Right lobe of liver (tissue), 6 donors: ENCODE measurements around the gene GRB10. TPM values are rescaled to one million over a fixed set of nuclear protein-coding genes. Genes with fewer than 3 reads are reported as not detected.

Source experiments
- ATAC-seq, 4 donors: fragments of 200-7000 bp; cut with Tn5 transposase; one replicate each; pipeline ENCODE4 v1.9.1; 2020; ENCODE audit warnings: mild to moderate bottlenecking in 4 of 4, moderate library complexity in 4 of 4
- DNase-seq, 3 donors: peaks; one replicate each; pipeline ENCODE4 v3.0.0-alpha.2; 2020
- H3K27ac ChIP-seq, 3 donors: fragments of 200-600 bp; one replicate each; pipeline ENCODE4 v1.8.0; 2022
- H3K27me3 ChIP-seq, 2 donors: fragments of 200-600 bp; one replicate each; pipeline ENCODE4 v1.8.0; 2022
- H3K36me3 ChIP-seq, 4 donors: fragments of 200-600 bp; sonication (generic) in 1 of 4; one replicate each; pipeline versions ENCODE4 v1.5.1 to v1.8.0; 2017 to 2022; ENCODE audit warnings: control low read depth in 1 of 4
- H3K4me1 ChIP-seq, 4 donors: fragments of 200-600 bp; sonication (generic) in 1 of 4; one replicate each; pipeline versions ENCODE4 v1.5.1 to v1.8.0; 2017 to 2022; ENCODE audit warnings: control low read depth in 1 of 4
- H3K4me3 ChIP-seq, 3 donors: fragments of 200-600 bp; one replicate each; pipeline ENCODE4 v1.8.0; 2022
- H3K9me3 ChIP-seq, 4 donors: fragments of 200-600 bp; sonication (generic) in 1 of 4; one replicate each; pipeline versions ENCODE4 v1.5.1 to v1.8.0; 2017 to 2022; ENCODE audit warnings: control low read depth in 1 of 4
- POLR2A ChIP-seq: fragments of 450-650 bp; IDR thresholded peaks from one replicate; pipeline ENCODE4 v1.6.1; 2017; ENCODE audit warnings: antibody characterized with exemption, mild to moderate bottlenecking
- WGBS: methylation state at CpG from one replicate; pipeline ENCODE4 v1.1.6; 2018; ENCODE audit warnings: low coverage, low lambda C conversion rate; ENCODE audit not compliant: insufficient coverage; ENCODE audit errors: missing lambda C conversion rate; 5-methylcytosine and 5-hydroxymethylcytosine counted together
- intact Hi-C, 2 donors: fragments of 100-400 bp; cut with DNase I; formaldehyde crosslinking; loops; one replicate each; pipeline versions ENCODE4 v1.11.2 to v1.14.1; 2022
- total RNA-seq, 6 experiments: library from RNA; depleted of rRNA in 2 of 6; stranded (reverse); fragments of >200 nt in 2 of 6; fragmentation: NEBNext Ultra II Directional in 3 of 6; extraction: Animal tissue kit (Norgen Biotek cat#: 25700) in 3 of 6; gene quantifications; one replicate each; pipeline versions ENCODE4 v1.1.0 to v1.2.4, GENCODE V29; 2016 to 2023
- TF ChIP-seq, protein P1 (sequence below), 4 donors: fragments of 200-600 bp in 3 of 4; fragments of 450-650 bp in 1 of 4; IDR thresholded peaks; one replicate each; pipeline versions ENCODE4 v1.5.1 to v1.8.0; 2016 to 2022; ENCODE audit warnings: antibody characterized with exemption in 4 of 4, mild to moderate bottlenecking in 2 of 4
- donor health status: DM: no; HTN: yes; CAD: no.
- donor health status: DM: no; HTN: no; CAD: no.
- donor health status: DM: no; HTN: no; CAD: no.
- donor health status: DM: no; HTN: yes; CAD: no.
- donor health status: DM: no; HTN: yes; CAD: no.

The GRB10 gene
- total RNA-seq, 6 experiments from 2014 or later, result 24.9 to 55.5 (median 40.0) TPM

DNA sequence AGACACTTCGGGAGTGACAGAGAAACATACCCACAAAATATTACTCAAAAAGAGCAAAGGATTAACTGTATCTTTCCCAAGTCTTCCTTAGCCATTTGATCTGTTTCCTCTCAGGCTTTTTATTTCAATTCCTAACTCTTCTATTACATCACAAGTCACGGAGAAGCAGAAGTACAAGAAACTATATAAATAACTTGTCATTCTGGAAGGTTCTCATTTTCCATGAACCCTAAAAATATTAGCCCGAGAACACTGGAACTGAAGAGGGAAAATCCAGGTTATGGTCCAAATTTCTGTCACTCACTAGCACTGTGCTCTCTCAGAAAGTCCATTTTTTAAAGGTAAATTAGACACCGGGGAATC lies 98.0 kb downstream of the GRB10 start:
- no peak for DNase-seq
- 16% methylated on average over 4 of the region's 4 CpGs for WGBS
- no peaks in the 10 kb centered on the region for H3K36me3 ChIP-seq
- H3K4me1 ChIP-seq, result peaks cover 0 to 77% (median 35%) of the 10 kb centered on the region in 4 donors
- ATAC-seq, result peak in 1 of 4 donors; percentile 3
- H3K27me3 ChIP-seq, result no peaks in the 10 kb centered on the region
- H3K27ac ChIP-seq, result peak overlapping the region; percentile 69 to 86 (median 85)
- intact Hi-C loops, result no loop called here
- no peak overlapping the region for H3K4me3 ChIP-seq
- H3K9me3 ChIP-seq, result no peaks in the 10 kb centered on the region
- TF ChIP-seq, protein P1, sequence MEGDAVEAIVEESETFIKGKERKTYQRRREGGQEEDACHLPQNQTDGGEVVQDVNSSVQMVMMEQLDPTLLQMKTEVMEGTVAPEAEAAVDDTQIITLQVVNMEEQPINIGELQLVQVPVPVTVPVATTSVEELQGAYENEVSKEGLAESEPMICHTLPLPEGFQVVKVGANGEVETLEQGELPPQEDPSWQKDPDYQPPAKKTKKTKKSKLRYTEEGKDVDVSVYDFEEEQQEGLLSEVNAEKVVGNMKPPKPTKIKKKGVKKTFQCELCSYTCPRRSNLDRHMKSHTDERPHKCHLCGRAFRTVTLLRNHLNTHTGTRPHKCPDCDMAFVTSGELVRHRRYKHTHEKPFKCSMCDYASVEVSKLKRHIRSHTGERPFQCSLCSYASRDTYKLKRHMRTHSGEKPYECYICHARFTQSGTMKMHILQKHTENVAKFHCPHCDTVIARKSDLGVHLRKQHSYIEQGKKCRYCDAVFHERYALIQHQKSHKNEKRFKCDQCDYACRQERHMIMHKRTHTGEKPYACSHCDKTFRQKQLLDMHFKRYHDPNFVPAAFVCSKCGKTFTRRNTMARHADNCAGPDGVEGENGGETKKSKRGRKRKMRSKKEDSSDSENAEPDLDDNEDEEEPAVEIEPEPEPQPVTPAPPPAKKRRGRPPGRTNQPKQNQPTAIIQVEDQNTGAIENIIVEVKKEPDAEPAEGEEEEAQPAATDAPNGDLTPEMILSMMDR (IDR thresholded peaks at IDR 0.05), result no peak
- TF ChIP-seq POLR2A, result no peak

DNA sequence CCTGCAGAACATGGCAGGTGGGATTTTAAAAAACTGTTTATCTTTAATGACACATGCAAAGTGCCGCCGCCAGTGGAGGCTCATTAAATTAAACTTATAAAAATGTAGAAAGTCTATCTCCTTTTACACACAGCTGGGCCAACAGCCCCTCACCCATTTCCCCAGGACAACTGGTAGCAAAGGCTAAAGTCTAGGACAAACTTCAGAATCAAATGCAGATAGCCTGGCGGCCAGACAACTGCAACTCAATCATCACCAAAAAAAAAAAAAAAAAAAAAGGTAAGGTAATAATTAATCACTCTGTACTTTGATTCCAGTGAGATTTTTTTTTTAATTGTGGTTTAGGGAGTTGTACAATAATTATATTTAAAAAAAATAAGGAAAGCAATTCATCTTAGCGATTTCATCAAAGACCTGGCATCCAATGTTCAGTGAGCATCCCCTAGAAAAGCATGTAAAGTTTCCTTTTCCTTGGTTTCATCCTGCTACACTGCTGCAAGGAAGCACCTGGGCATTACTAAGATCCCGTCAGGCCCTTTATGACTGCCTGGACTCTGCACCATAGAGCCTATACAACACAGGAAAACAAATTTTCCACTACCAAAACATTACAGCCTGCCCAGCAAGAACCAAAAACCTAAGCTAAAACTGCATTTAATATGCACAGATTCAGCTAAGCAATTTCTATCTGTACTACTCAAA lies 98.5 kb downstream of the GRB10 start:
- Histone ChIP-seq H3K27me3 (no peaks in the 10 kb centered on the region), H3K4me1 (peaks cover 0 to 81% (median 38%) of the 10 kb centered on the region in 4 donors), H3K9me3 (no peaks in the 10 kb centered on the region), H3K27ac (peak overlapping the region; percentile 69 to 86 (median 85)), H3K4me3 (no peak overlapping the region), H3K36me3 (no peaks in the 10 kb centered on the region)
- DNase-seq, result peak in 1 of 3 donors; percentile 78
- intact Hi-C loops, result no loop called here
- ATAC-seq, result peak; percentile 63 to 79 (median 73)
- 23% methylated on average over 5 of the region's 5 CpGs for WGBS
- no peak for TF ChIP-seq POLR2A
- TF ChIP-seq, protein P1 (IDR thresholded peaks at IDR 0.05), result no peak

DNA sequence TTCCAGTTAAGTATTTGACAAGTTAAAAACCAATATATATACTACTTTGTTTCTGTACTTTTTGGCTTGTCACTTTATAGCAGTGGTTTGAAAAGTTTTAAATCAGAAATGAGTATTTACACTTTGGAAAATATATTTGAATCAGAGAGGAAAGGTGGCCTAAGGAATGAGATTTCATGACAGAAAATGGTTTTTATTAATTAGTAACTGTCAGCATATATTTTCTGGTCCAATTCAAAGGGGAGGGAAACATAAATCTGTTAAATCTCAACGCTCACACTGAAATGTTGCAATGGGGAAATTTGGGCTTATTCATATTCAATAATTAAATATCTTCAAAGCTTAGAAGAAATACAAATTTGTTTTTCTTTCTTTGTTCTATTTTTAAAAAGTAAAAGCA lies 100.1 kb downstream of the GRB10 start:
- Histone ChIP-seq H3K4me1 (peaks cover 0 to 88% (median 38%) of the 10 kb centered on the region in 4 donors), H3K9me3 (no peaks in the 10 kb centered on the region), H3K36me3 (no peaks in the 10 kb centered on the region), H3K4me3 (no peak overlapping the region), H3K27me3 (no peaks in the 10 kb centered on the region), H3K27ac (peak overlapping the region; percentile 54 to 79 (median 66))
- ATAC-seq, result no peak
- intact Hi-C loops, result no loop called here
- no peak for DNase-seq
- WGBS, result 72% methylated on average over 1 of the region's 1 CpG
- TF ChIP-seq, protein P1 (IDR thresholded peaks at IDR 0.05), result no peak
- no peak for TF ChIP-seq POLR2A

DNA sequence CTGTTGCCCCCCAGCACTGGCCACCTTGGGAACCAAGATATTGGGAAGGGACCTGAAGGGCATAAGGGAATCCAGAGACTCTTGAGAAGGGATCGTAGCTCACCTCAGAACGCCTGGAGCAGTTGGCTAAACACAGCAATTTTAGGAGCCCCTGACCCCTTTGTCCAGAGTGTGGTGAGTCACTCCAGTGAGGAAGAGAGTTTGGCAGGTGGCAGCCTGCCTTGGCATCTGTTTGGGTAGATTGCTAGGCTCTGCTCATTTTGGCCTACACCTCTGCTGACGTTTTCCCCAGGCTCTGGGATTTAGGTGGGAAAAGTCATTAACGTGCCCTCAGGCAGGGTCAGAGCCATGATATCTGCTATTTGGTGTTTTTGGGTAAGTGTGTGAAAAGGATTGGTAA lies 100.6 kb downstream of the GRB10 start:
- 43% methylated on average over 4 of the region's 4 CpGs for WGBS
- ATAC-seq (peak; percentile 6 to 57 (median 40)), DNase-seq (peak in 2 of 3 donors; percentile 72 to 78)
- Histone ChIP-seq H3K9me3 (no peaks in the 10 kb centered on the region), H3K36me3 (no peaks in the 10 kb centered on the region), H3K27me3 (no peaks in the 10 kb centered on the region), H3K27ac (peak overlapping the region; percentile 54 to 79 (median 66)), H3K4me1 (peaks cover 0 to 89% (median 37%) of the 10 kb centered on the region in 4 donors), H3K4me3 (no peak overlapping the region)
- intact Hi-C loops, result no loop called here
- TF ChIP-seq, protein P1 (IDR thresholded peaks at IDR 0.05), result no peak
- TF ChIP-seq POLR2A, result no peak
